Muscle of leg (tissue), 11 donors: ENCODE measurements around the gene GATC. TPM values are rescaled to one million over a fixed set of nuclear protein-coding genes. Genes with fewer than 3 reads are reported as not detected.

Experiments
- DNase-seq: peaks from one replicate; pipeline ENCODE4 v3.0.0; 2013
- H3K27ac ChIP-seq: one replicate; pipeline ENCODE4 v1.5.1; 2013; ENCODE audit warnings: mild to moderate bottlenecking, low read length, control low read depth
- H3K27me3 ChIP-seq: one replicate; pipeline ENCODE4 v1.6.1; 2013; ENCODE audit warnings: low read length; ENCODE audit not compliant: control insufficient read depth, insufficient read depth
- H3K36me3 ChIP-seq: one replicate; pipeline ENCODE4 v1.6.1; 2013; ENCODE audit warnings: low read length; ENCODE audit not compliant: control insufficient read depth, insufficient read depth
- H3K4me1 ChIP-seq: one replicate; pipeline ENCODE4 v1.6.1; 2013; ENCODE audit warnings: low read length; ENCODE audit not compliant: control insufficient read depth, insufficient read depth
- H3K4me3 ChIP-seq: one replicate; pipeline ENCODE4 v1.5.1; 2013; ENCODE audit warnings: low read length, control low read depth
- H3K9me3 ChIP-seq: replicated peaks from 2 replicates; pipeline ENCODE4 v1.6.1; 2013; ENCODE audit warnings: low read depth, low read length; ENCODE audit not compliant: control insufficient read depth
- WGBS: methylation state at CpG from one replicate; pipeline ENCODE4 v1.1.5; 2013; ENCODE audit warnings: missing lambda C conversion rate; ENCODE audit not compliant: insufficient coverage; 5-methylcytosine and 5-hydroxymethylcytosine counted together
- polyA plus RNA-seq, 8 donors: library from polyadenylated mRNA; unstranded; fragments of 120-200 nt; gene quantifications; one replicate each; pipeline versions ENCODE4 v1.2.1 to v1.2.3, GENCODE V29; 2013; ENCODE audit warnings: inconsistent platforms in 1 of 8, low replicate concordance in 1 of 8; ENCODE audit not compliant: insufficient read length in 8 of 8, insufficient read depth in 1 of 8
- total RNA-seq: library from RNA; stranded (reverse); fragments of 120-200 nt; gene quantifications from one replicate; pipeline ENCODE4 v1.2.4, GENCODE V29; 2013

The GATC gene
- total and polyA plus RNA-seq, 9 donors: 12.1 to 21.6 (median 15.1) TPM

DNA sequence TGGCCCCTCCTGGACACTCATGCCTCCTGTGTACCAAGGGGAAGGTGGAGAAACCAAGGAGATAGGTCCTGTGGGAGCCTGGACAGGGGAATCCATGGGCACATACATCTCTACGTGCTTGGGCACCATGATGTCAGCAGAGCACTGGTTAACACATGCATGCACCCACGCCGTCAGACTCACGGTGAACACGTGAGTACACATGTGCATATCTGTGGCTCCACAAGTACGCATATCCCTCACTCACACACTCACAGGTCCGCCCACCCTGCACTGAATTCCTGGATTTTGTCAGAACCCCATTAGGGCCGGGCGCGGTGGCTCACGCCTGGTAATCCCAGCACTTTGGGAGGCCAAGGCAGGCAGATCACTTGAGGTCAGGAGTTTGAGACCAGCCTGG, 37.5 kb upstream of the GATC start:
- Histone ChIP-seq H3K4me1 (peaks cover 2% of the 10 kb centered on the region), H3K4me3 (no peak overlapping the region), H3K9me3 (no peaks in the 10 kb centered on the region), H3K27me3 (peaks cover 1% of the 10 kb centered on the region), H3K27ac (no peak overlapping the region), H3K36me3 (no peaks in the 10 kb centered on the region)
- 96% methylated on average over 8 of the region's 11 CpGs for WGBS
- DNase-seq: no peak

DNA sequence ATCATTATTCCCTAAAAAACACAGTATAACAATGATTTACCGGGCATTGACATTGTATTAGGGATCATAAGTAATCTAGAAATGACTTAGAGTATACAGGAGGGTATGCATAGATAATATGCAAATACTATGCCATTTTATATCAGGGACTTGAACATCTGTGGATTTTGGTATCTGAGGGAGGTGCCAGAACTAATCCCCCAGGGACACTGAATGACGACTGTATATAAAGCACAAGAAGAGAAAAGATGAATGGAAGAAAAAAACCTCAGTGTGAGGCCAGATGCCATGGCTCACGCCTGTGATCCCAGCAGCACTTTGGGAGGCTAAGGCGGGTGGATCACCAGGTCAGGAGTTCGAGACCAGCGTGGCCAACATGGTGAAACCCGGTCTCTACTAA, 33.8 kb upstream of the GATC start:
- H3K27me3 ChIP-seq: peaks cover 2% of the 10 kb centered on the region
- WGBS: 71% methylated on average over 3 of the region's 7 CpGs
- H3K9me3 ChIP-seq: no peaks in the 10 kb centered on the region
- DNase-seq: no peak
- H3K27ac ChIP-seq: no peak overlapping the region
- H3K4me3 ChIP-seq: no peak overlapping the region
- H3K36me3 ChIP-seq: no peaks in the 10 kb centered on the region
- peaks cover 5% of the 10 kb centered on the region for H3K4me1 ChIP-seq

DNA sequence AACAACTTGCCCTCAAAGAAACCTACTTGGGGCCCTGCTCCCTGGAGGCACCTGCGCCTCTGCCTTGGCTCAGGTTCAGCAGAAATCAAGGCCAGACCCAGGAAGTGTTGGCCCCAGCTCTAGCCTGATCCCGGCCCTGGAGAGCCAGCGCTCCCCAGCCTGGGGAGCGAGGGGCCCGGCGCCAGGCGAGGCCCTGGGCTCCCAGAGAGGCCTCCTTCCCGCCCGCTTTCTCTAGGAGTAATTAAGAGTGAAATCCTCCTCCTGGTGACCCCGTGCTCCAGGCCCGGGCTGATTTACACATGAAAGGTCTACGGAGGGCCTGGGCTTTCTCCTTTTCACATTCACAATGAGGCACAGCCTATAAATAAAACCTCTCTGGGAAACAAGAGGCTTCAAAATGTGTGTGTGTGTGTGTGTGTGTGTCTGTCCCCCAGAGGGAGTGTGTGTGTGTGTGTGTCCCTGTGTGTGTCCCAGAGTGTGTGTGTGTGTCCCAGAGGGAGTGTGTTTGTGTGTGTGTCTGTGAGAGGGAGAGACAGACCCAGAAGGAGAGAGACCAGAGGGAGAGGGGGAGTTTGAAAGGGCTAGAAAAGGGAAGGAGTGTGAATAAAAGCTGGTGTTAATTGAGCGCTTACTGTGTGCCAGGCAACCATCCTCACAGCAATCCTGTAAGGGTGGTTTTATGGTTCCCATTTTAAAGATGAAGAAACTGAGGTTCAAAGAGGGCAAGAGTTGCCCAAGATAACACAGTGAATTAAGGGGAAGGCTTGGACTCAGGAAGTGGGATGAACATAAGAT, 32.1 kb upstream of the GATC start:
- no peaks in the 10 kb centered on the region for H3K9me3 ChIP-seq
- peaks cover 2% of the 10 kb centered on the region for H3K27me3 ChIP-seq
- H3K27ac ChIP-seq: peak overlapping the region; percentile 42
- H3K4me1 ChIP-seq: peaks cover 5% of the 10 kb centered on the region
- no peak overlapping the region for H3K4me3 ChIP-seq
- no peaks in the 10 kb centered on the region for H3K36me3 ChIP-seq
- 22% methylated on average over 3 of the region's 13 CpGs for WGBS
- DNase-seq: peak; percentile 26

DNA sequence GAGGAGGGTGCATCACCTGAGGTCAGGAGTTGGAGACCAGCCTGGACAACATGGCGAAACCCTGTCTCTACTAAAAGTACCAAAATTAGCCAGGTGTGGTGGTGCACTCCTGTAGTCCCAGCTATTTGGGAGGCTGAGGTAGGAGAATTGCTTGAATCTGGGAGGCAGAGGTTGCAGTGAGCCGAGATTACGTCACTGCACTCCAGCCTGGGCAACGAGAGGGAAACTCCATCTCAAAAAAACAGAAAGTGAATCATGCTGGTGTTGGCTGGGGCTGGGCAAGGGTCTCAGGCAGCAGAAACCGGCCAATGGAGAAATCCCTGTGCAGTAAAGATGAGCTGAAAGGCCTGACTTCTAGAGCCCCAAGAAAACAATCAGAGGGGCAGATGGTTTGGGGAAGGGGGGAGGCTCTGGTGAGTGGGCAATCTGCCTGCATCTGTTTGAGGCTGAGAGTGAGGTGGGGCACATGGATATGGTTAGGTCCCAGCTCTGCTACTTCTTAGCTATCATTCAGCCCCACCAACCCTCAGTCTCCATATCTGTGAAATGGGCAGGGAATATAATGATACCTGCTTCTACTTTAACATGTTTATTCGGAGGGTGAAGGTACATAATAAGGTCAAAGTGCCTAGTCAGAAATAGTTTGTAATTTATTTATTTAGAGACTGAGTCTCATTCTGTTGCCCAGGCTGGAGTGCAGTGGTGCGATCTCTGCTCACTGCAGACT, 29.6 kb upstream of the GATC start:
- DNase-seq: no peak
- 72% methylated on average over 4 of the region's 7 CpGs for WGBS
- peaks cover 5% of the 10 kb centered on the region for H3K4me1 ChIP-seq
- no peak overlapping the region for H3K27ac ChIP-seq
- H3K9me3 ChIP-seq: no peaks in the 10 kb centered on the region
- H3K27me3 ChIP-seq: peaks cover 2% of the 10 kb centered on the region
- no peak overlapping the region for H3K4me3 ChIP-seq
- H3K36me3 ChIP-seq: no peaks in the 10 kb centered on the region

DNA sequence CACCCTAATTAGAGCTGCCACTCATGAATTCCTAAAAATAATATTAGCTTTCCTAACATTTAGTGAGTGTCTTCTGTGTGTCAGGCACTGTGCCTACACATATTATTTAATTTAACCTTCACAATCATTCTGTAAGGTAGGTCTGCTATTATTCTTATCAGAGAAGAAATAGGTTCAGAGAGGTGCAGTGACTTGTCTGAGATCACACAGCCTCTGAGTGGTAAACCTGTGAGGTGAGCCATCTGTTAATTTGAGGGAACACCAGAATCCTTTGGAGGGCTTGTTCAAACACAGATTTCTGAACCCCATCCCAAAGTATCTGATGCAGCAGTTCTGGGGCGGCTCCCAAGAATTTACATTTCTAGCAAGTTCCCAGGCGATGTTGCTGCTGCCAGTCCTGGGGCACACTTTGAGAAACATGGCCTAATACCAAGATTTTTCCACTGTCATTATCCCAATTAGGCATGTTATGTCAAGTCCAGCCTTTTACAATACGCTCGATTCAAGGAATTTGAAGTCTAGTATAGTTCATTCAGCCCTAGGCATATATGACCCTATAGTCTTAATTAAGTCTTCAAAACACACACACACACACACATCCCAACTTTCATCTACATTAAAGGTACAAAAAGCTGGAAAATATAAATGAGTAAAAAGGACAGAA, 28.2 kb upstream of the GATC start:
- H3K27ac ChIP-seq: no peak overlapping the region
- WGBS: 92% methylated on average over 2 of the region's 4 CpGs
- H3K4me1 ChIP-seq: peaks cover 5% of the 10 kb centered on the region

DNA sequence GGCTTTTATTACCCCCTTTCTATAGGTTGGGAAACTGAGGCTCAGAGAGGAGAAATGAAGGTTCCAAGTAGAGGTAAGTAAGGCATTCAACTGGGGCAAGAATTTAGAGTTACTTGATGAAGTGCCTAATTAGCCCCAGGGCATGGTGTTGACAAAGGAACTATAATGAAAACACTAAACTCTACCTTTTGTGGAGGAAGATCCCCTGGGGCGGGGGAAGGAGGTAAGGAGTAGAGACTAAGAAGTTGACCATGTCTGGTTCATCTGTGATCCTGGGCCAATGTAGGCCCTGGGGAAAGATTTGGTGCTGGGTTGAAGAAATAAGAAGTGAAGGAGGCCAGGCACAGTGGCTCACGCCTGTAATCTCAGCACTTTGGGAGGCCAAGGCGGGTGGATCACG, 24.5 kb upstream of the GATC start:
- Histone ChIP-seq H3K27me3 (no peaks in the 10 kb centered on the region), H3K4me3 (no peak overlapping the region), H3K4me1 (no peaks in the 10 kb centered on the region), H3K36me3 (no peaks in the 10 kb centered on the region), H3K9me3 (no peaks in the 10 kb centered on the region), H3K27ac (no peak overlapping the region)
- DNase-seq: no peak
- 78% methylated on average over 4 of the region's 4 CpGs for WGBS

More for the DNA sequence above, 28.2 kb upstream of the GATC start:
- H3K4me3 ChIP-seq: no peak overlapping the region
- no peaks in the 10 kb centered on the region for H3K9me3 ChIP-seq
- peaks cover 2% of the 10 kb centered on the region for H3K27me3 ChIP-seq
- H3K36me3 ChIP-seq: no peaks in the 10 kb centered on the region
- no peak for DNase-seq

DNA sequence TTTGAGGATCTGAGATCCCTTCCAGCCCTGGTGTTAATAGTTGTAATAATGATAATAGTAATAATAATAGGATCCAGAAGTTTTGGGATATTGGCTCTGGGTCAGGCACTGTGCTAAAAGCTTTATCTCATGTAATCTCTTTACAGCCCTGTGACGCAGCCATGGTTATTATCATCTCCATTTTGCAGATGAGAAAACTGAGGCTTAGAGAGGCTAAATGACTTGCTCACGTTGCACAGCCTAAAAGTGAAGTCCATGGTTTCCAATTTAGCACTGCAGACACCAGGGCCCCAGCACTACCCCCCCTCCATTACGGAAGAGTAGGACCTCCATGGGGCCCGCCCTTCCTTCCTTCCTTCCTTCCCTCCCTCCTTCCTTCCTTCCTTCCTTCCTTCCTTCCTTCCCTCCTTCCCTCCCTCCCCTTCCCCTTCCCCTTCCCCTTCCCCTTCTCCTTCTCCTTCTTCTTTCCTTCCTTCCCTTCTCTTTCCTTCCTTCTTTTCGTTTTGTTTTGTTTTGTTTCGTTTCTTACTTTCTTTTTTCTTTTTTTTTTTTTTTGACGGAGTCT, 23.3 kb upstream of the GATC start:
- Histone ChIP-seq H3K27ac (no peak overlapping the region), H3K9me3 (no peaks in the 10 kb centered on the region), H3K36me3 (no peaks in the 10 kb centered on the region), H3K27me3 (no peaks in the 10 kb centered on the region), H3K4me3 (no peak overlapping the region), H3K4me1 (no peaks in the 10 kb centered on the region)
- DNase-seq: no peak
- 88% methylated on average over 4 of the region's 7 CpGs for whole genome bisulfite sequencing

DNA sequence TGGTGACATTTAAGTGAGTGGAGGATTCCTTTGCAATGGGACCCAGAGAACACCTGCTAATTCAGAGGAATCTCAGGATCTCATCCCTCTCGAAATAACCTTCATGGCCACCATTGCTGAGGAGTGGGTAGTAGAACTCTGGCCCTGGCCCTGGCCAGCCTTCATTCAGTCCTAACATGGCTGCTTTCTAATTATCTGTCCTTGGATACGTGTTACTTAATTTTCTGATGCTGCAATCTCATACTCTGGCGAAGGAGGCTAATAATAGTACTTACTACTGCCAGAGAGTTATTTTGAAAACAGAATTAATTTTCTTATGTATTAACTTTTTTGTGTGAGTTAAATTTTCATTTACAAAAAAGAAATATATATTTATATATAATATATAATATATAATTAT, 20.4 kb upstream of the GATC start:
- Histone ChIP-seq H3K36me3 (no peaks in the 10 kb centered on the region), H3K4me1 (peaks cover 3% of the 10 kb centered on the region), H3K4me3 (no peak overlapping the region), H3K27me3 (peaks cover 4% of the 10 kb centered on the region), H3K9me3 (no peaks in the 10 kb centered on the region), H3K27ac (no peak overlapping the region)
- WGBS: no CpG with 5 or more reads among the region's 3 CpGs
- no peak for DNase-seq

DNA sequence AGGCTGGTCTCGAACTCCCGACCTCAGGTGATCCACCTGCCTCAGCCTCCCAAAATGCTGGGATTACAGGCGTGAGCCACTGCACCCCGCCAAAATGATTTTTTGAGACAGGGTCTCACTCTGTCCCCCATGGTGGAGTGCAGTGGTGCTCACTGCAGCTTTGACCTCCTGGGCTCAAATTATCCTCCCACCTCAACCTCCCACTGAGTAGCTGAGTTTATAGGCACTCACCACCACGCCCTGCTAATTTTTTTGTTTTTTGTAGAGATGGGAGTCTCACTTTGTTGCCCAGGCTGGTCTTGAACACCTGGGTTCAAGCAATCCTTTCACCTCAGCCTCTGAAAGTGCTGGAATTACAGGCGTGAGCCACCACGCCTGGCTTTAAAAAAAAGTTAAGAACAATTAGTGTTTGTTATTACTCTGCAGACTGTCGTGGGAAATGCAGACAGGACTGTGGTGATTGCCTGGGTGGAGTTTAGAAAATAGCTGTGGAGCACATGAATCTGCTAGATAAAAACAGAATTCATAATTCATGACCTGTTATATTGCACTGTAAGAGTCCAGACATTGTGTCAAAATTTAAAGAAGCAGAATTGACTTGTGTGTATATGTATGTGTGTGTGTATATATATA, 17.5 kb upstream of the GATC start:
- peaks cover 3% of the 10 kb centered on the region for H3K4me1 ChIP-seq

More for the DNA sequence above, 17.5 kb upstream of the GATC start:
- H3K27ac ChIP-seq: no peak overlapping the region
- DNase-seq: no peak
- H3K27me3 ChIP-seq: peaks cover 6% of the 10 kb centered on the region
- 85% methylated on average over 4 of the region's 8 CpGs for WGBS
- H3K4me3 ChIP-seq: no peak overlapping the region
- no peaks in the 10 kb centered on the region for H3K9me3 ChIP-seq
- no peaks in the 10 kb centered on the region for H3K36me3 ChIP-seq
